Measurements from ENCODE around the gene ALDH1A1.

The ALDH1A1 gene

DNA sequence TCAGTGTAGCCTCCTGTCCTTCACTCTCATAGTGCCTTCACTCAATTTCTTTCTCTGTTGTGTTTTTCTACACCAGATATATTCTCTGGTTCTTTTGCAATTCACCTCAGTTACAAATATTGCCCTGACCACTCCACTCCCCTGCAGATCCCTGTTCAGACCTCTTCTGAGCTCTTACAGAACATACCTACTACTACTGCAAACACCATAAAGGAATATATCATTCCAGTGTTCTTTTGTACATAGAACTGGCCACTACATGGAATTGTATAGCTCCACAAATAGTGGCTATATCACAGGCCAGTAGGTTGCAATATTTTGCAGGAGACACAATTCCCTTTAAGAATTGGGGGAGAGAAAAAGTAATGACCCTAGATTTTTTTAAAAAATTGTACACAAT, 21.0 kb downstream of the ALDH1A1 start:
- ATAC-seq (replicated peaks; ENCODE audit: extremely low read depth, poor library complexity, severe bottlenecking): no peak
- no peak for DNase-seq (ENCODE audit: low spot score in 2 of 2)
- no peaks in the 10 kb centered on the region for H3K9me3 Mint-ChIP-seq
- no peaks in the 10 kb centered on the region for H3K36me3 Mint-ChIP-seq (ENCODE audit: insufficient read depth)
- H3K27ac Mint-ChIP-seq (ENCODE audit: low read depth): no peak overlapping the region
- no peaks in the 10 kb centered on the region for H3K27me3 Mint-ChIP-seq
- H3K4me3 Mint-ChIP-seq: no peak overlapping the region
- H3K4me1 Mint-ChIP-seq: no peaks in the 10 kb centered on the region

DNA sequence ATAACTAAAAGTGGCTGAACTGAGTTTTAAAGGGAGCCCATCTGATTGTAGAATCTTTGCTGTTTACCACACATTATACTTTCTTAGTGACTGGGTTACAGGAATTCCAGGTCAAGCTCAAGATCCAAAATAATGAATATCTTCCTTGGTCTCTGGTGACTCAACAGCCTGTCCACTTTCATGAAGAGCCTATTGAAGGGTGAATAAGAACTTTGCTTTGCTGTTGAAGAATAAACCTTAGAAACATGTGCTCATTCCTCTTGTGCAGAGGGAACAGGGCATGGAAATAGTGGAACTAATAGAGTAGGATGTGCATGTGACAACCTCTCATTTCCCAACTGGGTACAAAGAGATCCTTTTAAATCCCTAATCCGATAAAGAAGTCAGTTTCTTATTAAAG, 21.4 kb downstream of the ALDH1A1 start:
- no peaks in the 10 kb centered on the region for H3K27me3 Mint-ChIP-seq
- H3K36me3 Mint-ChIP-seq (ENCODE audit: insufficient read depth): no peaks in the 10 kb centered on the region
- no peak overlapping the region for H3K4me3 Mint-ChIP-seq
- ATAC-seq (replicated peaks; ENCODE audit: extremely low read depth, poor library complexity, severe bottlenecking) (no peak), DNase-seq (ENCODE audit: low spot score in 2 of 2) (no peak)
- no peaks in the 10 kb centered on the region for H3K9me3 Mint-ChIP-seq
- no peaks in the 10 kb centered on the region for H3K4me1 Mint-ChIP-seq
- no peak overlapping the region for H3K27ac Mint-ChIP-seq (ENCODE audit: low read depth)

DNA sequence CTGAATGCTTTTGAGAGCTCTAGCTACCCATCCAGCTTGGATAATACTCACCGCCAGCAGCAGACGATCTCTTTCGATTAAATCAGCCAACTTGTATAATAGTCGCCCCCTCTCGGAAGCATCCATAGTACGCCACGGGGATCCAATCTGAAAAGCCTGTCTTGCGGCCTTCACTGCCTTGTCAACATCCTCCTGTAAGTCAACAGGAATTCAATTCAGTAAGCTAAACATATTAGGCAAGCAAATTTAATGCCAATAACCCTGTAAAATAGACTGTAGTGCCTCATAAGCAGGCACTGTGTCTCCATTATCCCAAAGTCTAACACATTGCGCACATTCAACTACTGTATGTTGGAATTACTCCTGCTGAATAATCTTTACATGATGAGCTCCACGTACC, 22.0 kb downstream of the ALDH1A1 start:
- Mint-ChIP-seq H3K36me3 (ENCODE audit: insufficient read depth) (no peaks in the 10 kb centered on the region), H3K4me3 (no peak overlapping the region), H3K27ac (ENCODE audit: low read depth) (no peak overlapping the region), H3K9me3 (no peaks in the 10 kb centered on the region), H3K4me1 (no peaks in the 10 kb centered on the region), H3K27me3 (no peaks in the 10 kb centered on the region)
- no peak for DNase-seq (ENCODE audit: low spot score in 2 of 2)
- ATAC-seq (replicated peaks; ENCODE audit: extremely low read depth, poor library complexity, severe bottlenecking): no peak

DNA sequence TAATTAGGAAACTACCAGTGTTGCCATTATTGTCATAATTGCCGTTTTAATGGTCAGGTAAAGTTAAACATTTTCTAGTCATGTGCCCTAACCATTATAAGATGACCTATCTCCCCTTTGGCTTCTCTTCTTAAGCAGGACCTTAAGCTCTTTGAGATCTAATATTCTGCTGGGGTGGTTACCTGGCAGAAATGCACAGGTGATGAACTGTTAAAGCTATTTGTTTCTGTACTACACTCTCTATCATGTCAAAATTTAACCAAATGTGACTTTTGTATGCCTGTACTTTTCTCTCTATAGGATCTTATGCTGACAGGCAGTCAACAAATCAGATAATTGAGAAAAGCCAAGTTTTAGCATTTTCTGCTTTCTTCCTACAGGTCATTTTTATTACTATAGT, 23.3 kb downstream of the ALDH1A1 start:
- Mint-ChIP-seq H3K4me1 (no peaks in the 10 kb centered on the region), H3K27me3 (no peaks in the 10 kb centered on the region), H3K4me3 (no peak overlapping the region), H3K9me3 (no peaks in the 10 kb centered on the region), H3K36me3 (ENCODE audit: insufficient read depth) (no peaks in the 10 kb centered on the region), H3K27ac (ENCODE audit: low read depth) (no peak overlapping the region)
- no peak for DNase-seq (ENCODE audit: low spot score in 2 of 2)
- no peak for ATAC-seq (replicated peaks; ENCODE audit: extremely low read depth, poor library complexity, severe bottlenecking)

DNA sequence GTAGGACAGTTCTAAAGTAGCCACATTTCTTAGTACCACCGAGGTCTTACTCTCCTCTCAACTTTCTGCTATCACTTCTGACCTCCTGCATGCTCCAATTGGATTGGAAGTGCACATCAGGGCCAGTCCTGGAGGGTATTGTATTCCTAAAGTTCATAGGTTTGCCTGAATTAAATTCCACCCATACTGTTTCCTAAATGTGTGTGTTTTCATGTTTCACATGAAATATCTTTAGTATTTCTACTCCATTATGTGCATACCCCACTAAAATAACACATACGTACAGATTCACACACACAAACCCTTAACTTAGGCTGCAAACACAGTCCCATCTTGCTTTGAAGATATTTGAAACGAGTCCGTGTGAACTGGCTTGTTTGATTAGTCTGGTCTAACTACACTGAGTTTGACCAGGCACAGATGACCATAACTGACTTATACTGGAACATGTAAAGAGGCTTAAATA, 24.8 kb downstream of the ALDH1A1 start:
- Mint-ChIP-seq H3K36me3 (ENCODE audit: insufficient read depth) (no peaks in the 10 kb centered on the region), H3K9me3 (no peaks in the 10 kb centered on the region), H3K4me1 (no peaks in the 10 kb centered on the region), H3K27ac (ENCODE audit: low read depth) (no peak overlapping the region), H3K27me3 (no peaks in the 10 kb centered on the region), H3K4me3 (no peak overlapping the region)
- ATAC-seq (replicated peaks; ENCODE audit: extremely low read depth, poor library complexity, severe bottlenecking) (no peak), DNase-seq (ENCODE audit: low spot score in 2 of 2) (no peak)

DNA sequence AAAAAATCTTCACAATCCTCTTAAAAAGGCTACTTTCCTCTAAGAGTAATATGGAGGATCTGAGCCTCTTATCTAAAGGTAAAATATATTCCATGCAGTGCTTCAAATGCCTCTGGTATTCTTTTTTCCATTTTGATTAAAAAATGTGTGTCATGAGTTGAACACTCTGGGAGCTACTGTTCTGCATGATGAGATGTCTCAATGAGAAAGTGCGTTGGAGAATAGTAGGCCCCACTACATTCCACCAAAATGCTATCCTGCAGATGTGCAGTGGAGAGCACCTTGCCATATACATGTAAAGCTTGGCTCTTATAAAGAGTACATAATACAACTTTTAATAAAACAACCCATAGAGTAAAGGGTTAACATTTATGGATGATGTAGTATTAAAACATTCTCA, 26.3 kb downstream of the ALDH1A1 start:
- DNase-seq (ENCODE audit: low spot score in 2 of 2) (no peak), ATAC-seq (replicated peaks; ENCODE audit: extremely low read depth, poor library complexity, severe bottlenecking) (no peak)
- Mint-ChIP-seq H3K9me3 (no peaks in the 10 kb centered on the region), H3K4me1 (no peaks in the 10 kb centered on the region), H3K27me3 (peaks cover 9% of the 10 kb centered on the region), H3K27ac (ENCODE audit: low read depth) (no peak overlapping the region), H3K4me3 (no peak overlapping the region), H3K36me3 (ENCODE audit: insufficient read depth) (no peaks in the 10 kb centered on the region)

DNA sequence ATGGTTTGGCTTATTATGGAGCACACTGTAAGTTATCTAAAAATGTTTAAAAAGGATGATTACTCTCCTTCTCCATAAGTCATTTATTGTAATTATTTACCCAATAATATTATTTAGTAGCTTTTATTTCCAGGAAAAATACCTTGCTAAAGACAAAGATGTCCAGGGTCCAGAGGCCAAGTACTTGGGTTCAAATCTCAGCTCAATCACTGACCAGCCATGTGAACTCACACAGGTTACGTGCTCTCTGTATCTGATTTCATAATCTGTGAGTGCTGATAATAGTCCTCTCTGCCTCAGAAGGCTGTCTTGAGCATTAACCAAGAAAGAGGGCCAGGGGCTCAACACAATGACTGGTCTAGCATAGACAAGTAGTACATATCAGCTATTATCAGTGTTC, 27.0 kb downstream of the ALDH1A1 start:
- no peaks in the 10 kb centered on the region for H3K36me3 Mint-ChIP-seq (ENCODE audit: insufficient read depth)

DNA sequence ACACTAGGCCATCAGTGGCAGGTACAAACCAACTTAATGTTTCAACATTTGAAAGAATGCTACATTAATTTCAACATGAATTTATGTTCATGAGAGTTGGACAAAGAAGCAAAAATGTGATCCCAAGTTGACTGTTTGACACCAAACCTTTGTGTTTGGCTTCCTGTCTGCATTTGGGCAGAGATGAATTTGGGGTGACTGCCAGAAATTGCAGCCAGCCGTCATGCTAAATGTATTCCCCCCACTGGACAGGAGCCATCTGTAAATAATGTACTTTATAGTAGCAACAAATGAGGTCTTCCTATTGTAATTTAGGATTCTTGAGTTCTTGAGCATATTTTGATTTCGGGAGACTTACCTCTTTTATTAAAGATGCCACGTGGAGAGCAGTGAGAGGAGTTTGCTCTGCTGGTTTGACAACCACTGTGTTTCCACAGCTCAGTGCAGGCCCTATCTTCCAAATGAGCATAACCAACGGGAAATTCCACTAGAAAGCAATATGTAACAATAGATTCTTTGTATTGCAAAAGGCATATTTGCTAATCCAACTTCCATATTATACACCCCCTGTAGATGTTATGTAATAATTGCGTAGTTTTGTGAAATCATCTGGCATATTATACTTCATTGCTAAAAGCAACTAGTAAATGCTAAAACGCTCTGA, 27.6 kb downstream of the ALDH1A1 start:
- H3K36me3 Mint-ChIP-seq (ENCODE audit: insufficient read depth): no peaks in the 10 kb centered on the region
- DNase-seq (ENCODE audit: low spot score in 2 of 2) (no peak), ATAC-seq (replicated peaks; ENCODE audit: extremely low read depth, poor library complexity, severe bottlenecking) (no peak)
- H3K27ac Mint-ChIP-seq (ENCODE audit: low read depth): no peak overlapping the region
- H3K27me3 Mint-ChIP-seq: peaks cover 11% of the 10 kb centered on the region
- H3K9me3 Mint-ChIP-seq: no peaks in the 10 kb centered on the region
- H3K4me1 Mint-ChIP-seq: no peaks in the 10 kb centered on the region
- no peak overlapping the region for H3K4me3 Mint-ChIP-seq

More for the DNA sequence above, 27.0 kb downstream of the ALDH1A1 start:
- Mint-ChIP-seq H3K9me3 (no peaks in the 10 kb centered on the region), H3K4me3 (no peak overlapping the region), H3K4me1 (no peaks in the 10 kb centered on the region), H3K27me3 (peaks cover 11% of the 10 kb centered on the region), H3K27ac (ENCODE audit: low read depth) (no peak overlapping the region)
- ATAC-seq (replicated peaks; ENCODE audit: extremely low read depth, poor library complexity, severe bottlenecking): no peak
- no peak for DNase-seq (ENCODE audit: low spot score in 2 of 2)

DNA sequence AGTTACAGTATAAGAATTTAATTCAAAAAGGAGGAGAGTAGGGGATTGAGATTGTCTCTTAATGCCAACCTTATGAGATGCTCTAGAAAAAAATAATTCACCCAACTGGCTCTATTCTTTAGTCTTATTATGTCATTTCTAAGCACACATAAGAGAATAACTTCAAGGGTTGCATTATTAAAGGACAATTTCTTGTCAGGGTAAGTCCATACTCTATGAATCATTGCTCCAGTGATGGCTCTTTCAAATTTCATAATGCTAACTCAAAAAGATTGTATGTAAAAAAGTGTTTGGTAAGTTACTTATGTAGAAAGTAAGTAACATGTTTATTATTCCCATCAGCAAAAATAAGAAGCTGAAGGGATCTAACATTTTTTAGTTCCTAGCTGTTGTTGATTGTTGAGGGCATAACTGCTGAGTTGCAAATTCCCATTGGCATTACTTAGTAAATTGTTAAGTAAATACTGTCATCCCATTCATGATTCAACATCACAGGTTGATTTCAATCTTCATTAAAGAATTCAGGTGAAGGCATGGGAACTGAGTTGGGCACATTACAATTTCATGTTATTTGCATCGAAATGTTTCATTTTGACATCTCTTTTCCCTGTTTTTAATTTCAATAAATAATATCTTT, 28.6 kb downstream of the ALDH1A1 start:
- DNase-seq (ENCODE audit: low spot score in 2 of 2) (no peak), ATAC-seq (replicated peaks; ENCODE audit: extremely low read depth, poor library complexity, severe bottlenecking) (no peak)
- H3K27ac Mint-ChIP-seq (ENCODE audit: low read depth): no peak overlapping the region
- H3K4me3 Mint-ChIP-seq: no peak overlapping the region
- H3K4me1 Mint-ChIP-seq: no peaks in the 10 kb centered on the region
- H3K36me3 Mint-ChIP-seq (ENCODE audit: insufficient read depth): no peaks in the 10 kb centered on the region
- H3K27me3 Mint-ChIP-seq: peaks cover 11% of the 10 kb centered on the region
- no peaks in the 10 kb centered on the region for H3K9me3 Mint-ChIP-seq

DNA sequence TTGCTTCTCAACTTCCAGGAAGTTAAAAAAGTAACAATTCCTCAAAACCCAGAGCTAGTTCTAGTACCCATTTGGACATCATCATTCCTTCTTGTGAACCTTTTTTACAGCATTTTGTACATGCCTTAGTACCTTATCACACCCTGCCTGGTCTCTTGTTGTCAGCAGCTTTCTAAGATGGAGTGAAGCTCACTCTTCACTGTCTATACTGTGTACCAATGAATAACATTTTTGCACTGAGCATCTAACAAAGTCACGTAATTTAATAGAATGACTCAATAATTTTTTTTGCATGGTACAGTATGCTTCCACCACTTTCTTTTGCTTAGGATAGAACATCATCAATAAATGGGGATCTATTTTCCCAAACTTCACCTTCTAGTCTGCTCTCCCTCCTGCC, 29.8 kb downstream of the ALDH1A1 start:
- Mint-ChIP-seq H3K4me1 (no peaks in the 10 kb centered on the region), H3K9me3 (no peaks in the 10 kb centered on the region), H3K4me3 (no peak overlapping the region), H3K27me3 (peaks cover 11% of the 10 kb centered on the region), H3K27ac (ENCODE audit: low read depth) (no peak overlapping the region), H3K36me3 (ENCODE audit: insufficient read depth) (no peaks in the 10 kb centered on the region)
- ATAC-seq (replicated peaks; ENCODE audit: extremely low read depth, poor library complexity, severe bottlenecking) (no peak), DNase-seq (ENCODE audit: low spot score in 2 of 2) (no peak)

DNA sequence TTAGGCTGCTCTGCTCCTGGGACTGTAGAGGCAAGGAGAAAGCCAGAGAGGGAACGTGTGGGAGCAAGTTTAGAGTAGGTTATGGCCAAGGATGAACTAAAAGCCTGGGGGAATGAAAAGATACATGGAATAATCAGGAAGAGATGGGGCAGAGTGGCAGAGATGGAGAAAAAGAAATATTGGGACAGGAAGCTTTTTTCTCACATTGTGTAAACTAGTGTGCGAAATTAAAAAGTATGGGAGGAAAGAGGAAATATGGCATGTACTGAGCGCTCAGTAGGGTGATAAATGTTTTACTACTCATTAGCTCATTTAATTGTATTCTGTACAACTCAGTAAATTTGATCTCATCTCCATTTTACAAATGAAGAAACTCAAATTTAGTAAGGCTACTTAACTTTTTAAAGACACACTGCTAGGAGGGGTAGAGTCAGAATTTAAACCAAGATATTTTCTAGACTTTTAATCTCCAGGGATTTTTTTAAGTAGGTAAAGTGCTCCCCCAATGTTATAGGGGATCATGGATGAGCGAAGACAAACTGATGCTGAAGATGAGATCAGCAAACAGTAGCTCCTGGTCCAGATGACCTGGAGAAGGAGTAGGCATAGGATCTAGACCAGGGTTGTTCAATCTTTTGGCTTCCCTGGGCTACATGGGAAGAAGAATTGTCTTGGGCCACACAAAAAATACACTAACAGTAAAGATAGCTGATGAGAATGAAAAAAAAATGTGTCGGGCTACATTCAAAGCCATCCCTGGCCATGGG, 30.8 kb downstream of the ALDH1A1 start:
- no peak for DNase-seq (ENCODE audit: low spot score in 2 of 2)
- H3K4me1 Mint-ChIP-seq: no peaks in the 10 kb centered on the region
- peaks cover 11% of the 10 kb centered on the region for H3K27me3 Mint-ChIP-seq
- H3K9me3 Mint-ChIP-seq: no peaks in the 10 kb centered on the region
- H3K36me3 Mint-ChIP-seq (ENCODE audit: insufficient read depth): no peaks in the 10 kb centered on the region
- no peak overlapping the region for H3K27ac Mint-ChIP-seq (ENCODE audit: low read depth)
- no peak for ATAC-seq (replicated peaks; ENCODE audit: extremely low read depth, poor library complexity, severe bottlenecking)
- H3K4me3 Mint-ChIP-seq: no peak overlapping the region

DNA sequence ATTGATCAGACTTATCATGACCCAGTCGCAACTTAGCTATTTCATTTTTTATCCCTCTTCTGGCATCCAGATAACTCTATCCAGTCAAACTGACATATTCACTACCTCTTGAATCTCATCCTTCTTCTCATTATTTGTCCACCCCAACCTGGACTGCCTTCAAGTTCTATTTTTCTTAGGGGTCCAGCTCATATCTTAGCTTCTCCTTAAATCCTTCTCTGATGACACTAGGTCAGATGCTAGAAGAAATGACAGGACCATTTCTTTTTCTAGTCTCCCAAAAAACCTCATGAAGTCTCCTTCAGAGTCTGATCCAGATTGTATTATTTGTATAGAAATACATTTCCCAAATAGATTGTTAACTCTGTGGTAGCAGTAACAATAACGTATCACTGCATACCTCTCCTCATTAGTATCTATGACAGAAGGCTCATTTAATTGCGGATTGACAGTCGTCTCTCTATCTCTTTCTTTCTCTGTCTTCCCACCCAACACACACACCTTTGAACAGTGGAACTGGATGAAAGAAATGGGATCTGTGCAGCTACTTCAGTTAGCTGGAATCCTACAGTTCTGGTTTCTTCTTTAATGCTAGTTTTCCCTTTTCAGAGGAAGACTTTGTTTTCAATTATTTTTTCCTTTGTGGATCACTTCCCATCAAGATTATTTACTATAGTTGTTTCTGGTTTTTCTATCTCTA, 33.5 kb downstream of the ALDH1A1 start:
- H3K27ac Mint-ChIP-seq (ENCODE audit: low read depth): no peak overlapping the region
- H3K9me3 Mint-ChIP-seq: no peaks in the 10 kb centered on the region
- no peak overlapping the region for H3K4me3 Mint-ChIP-seq
- H3K27me3 Mint-ChIP-seq: peaks cover 11% of the 10 kb centered on the region
- no peaks in the 10 kb centered on the region for H3K4me1 Mint-ChIP-seq
- H3K36me3 Mint-ChIP-seq (ENCODE audit: insufficient read depth): no peaks in the 10 kb centered on the region
- DNase-seq (ENCODE audit: low spot score in 2 of 2) (no peak), ATAC-seq (replicated peaks; ENCODE audit: extremely low read depth, poor library complexity, severe bottlenecking) (no peak)

Measured in central memory CD8-positive, alpha-beta T cell (primary cell).